Stimulated activated CD8-positive, alpha-beta memory T cell treated with anti-CD3 and anti-CD28 coated beads, Interleukin-12 subunit alpha, Interleukin-12 subunit beta, amount 100 ng/mL, for 24 hours (primary cell): ENCODE measurements around the gene ZCWPW1.
A peak's percentile ranks its signal among the peaks of the same experiment; 100 is the strongest.

Experiments used
- DNase-seq: peaks from one replicate; pipeline ENCODE4 v3.0.0-alpha.2; 2020; ENCODE audit errors: extremely low read depth

Gene ZCWPW1

GRCh38 chr7:100428199-100428966 is at the start of gene ZCWPW1:
TSS of gene ZCWPW1 (minus strand) at chr7:100428703. CDS start at chr7:100420649, 8,054 bp downstream.
- DNase-seq: peak; percentile 93

- no peak for DNase-seq
These were observed 49.4 kb upstream of the ZCWPW1 start for GRCh38 chr7:100477871-100478267.

- DNase-seq: no peak
These were observed 48.7 kb upstream of the ZCWPW1 start for GRCh38 chr7:100476903-100477870.

GRCh38 chr7:100476101-100476780 is 47.7 kb upstream of the ZCWPW1 start:
- DNase-seq: no peak

- DNase-seq: no peak
These were observed 47.0 kb upstream of the ZCWPW1 start for GRCh38 chr7:100475549-100475948.

GRCh38 chr7:100472854-100473499 is 44.5 kb upstream of the ZCWPW1 start:
- DNase-seq: no peak

GRCh38 chr7:100472121-100472851 is 43.8 kb upstream of the ZCWPW1 start:
- no peak for DNase-seq

- DNase-seq: no peak
These were observed 42.5 kb upstream of the ZCWPW1 start for GRCh38 chr7:100471021-100471420.

- DNase-seq: peak; percentile 53
These were observed 40.9 kb upstream of the ZCWPW1 start for GRCh38 chr7:100469227-100470044.

- no peak for DNase-seq
These were observed 39.3 kb upstream of the ZCWPW1 start for GRCh38 chr7:100467638-100468373.

GRCh38 chr7:100466653-100467605 is 38.4 kb upstream of the ZCWPW1 start:
- DNase-seq: no peak

- DNase-seq: no peak
These were observed 37.3 kb upstream of the ZCWPW1 start for GRCh38 chr7:100465702-100466311.

- DNase-seq: no peak
These were observed 36.8 kb upstream of the ZCWPW1 start for GRCh38 chr7:100465299-100465698.

- DNase-seq: no peak
These were observed 36.3 kb upstream of the ZCWPW1 start for GRCh38 chr7:100464791-100465190.

GRCh38 chr7:100464210-100464660 is 35.7 kb upstream of the ZCWPW1 start, which contains the start of gene SPACDR:
TSS of gene SPACDR (minus strand) at chr7:100464260. CDS start at chr7:100464025, 235 bp downstream.
- DNase-seq: no peak

- DNase-seq: no peak
These were observed 28.5 kb upstream of the ZCWPW1 start for GRCh38 chr7:100457033-100457432.

- DNase-seq: no peak
These were observed 28.1 kb upstream of the ZCWPW1 start for GRCh38 chr7:100456562-100456961.
